NCI-H1694 treated with DMSO at 0.1 percent for 48 hours (cell line): Measurements from ENCODE around the gene AMTN.
"Not testable (repeated sequence)": the region's sequence is repeated elsewhere in the genome, so short reads cannot be mapped to it uniquely, and the experiment has no call there.

Experiments used
- DNase-seq: peaks from one replicate; lab custom pipeline; 2025; lab: John Stamatoyannopoulos, UW

Gene AMTN, protein sequence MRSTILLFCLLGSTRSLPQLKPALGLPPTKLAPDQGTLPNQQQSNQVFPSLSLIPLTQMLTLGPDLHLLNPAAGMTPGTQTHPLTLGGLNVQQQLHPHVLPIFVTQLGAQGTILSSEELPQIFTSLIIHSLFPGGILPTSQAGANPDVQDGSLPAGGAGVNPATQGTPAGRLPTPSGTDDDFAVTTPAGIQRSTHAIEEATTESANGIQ

DNA sequence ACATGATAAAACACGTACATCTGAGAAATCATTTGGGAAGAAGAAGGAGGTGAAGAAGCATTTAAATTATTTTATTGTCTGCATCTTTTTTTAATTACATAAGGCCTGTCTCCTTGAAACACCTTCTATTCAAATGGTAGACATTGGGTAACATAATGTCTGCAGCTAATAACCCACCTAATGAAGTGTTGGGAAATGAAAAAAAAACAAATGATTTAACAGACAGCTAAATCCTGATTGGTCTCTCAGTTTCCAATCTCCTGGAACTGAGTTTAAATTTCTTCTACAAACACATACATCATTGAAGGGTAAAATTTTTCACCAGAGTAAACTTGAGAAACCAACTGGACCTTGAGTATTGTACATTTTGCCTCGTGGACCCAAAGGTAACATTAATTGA lies at the start of gene AMTN:
AMTN (plus strand) TSS at position 301 of the 400 bp plus-strand sequence. CDS start 209 bp downstream, outside the sequence.
- DNase-seq: no peak

DNA sequence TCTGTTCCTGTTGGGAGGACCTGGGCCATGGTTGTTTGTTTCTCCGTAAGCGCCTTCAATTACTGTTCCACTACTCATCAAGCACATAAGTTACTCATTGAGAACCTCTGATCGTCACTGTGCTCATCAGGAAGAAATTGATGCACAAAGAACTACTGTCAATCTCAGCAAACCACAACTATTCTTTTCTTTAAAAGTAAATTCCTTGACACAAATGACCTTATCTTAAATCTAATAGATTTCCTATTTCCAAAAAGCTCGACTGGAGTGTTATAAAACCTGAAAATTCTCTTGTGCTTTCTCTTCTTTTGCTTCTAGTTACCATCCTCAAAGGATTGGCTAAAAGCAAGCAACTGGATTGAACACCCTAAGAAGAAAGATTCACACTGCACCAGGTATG lies 46.5 kb upstream of the AMTN start, which contains the start of gene MUC7:
MUC7 (plus strand) TSS at position 301 of the 400 bp plus-strand sequence. CDS start 1,825 bp downstream, outside the sequence.
- DNase-seq: no peak

DNA sequence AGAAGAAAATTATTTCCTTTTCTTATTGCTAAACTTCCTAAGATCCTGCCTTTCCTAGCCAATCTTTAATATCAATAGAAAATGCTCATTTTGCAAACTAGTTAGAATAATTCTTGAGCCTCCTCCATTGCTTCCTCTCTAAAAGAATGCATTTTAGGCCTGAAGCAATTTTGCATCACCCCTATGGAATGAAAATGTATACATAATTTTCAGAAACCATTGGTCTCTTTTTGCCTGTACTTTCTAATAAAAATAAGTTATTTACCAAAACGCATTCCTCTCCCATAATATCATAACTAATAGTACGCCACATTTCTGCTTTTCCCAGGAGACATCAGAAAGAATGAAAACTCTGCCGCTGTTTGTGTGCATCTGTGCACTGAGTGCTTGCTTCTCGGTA lies 44.7 kb upstream of the AMTN start:
- DNase-seq: no peak

DNA sequence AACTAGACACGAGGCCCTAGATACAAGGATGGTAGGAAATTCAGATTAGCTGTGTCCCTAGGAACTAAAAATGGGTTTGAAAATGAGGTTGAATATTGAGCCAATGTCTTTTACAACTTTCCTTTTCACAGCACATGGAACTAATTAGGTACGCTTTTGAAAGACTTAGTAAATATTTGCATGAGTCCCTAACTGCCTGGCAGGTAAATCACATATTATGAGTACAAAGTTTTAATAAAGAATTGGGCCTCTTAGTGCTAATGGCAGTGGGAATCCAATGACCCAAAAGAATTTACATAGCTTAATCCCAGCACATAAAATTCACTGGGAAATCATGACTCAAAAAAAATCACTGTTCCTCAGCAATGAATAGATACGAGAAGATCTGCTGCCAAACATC lies 29.6 kb upstream of the AMTN start:
- no peak for DNase-seq

DNA sequence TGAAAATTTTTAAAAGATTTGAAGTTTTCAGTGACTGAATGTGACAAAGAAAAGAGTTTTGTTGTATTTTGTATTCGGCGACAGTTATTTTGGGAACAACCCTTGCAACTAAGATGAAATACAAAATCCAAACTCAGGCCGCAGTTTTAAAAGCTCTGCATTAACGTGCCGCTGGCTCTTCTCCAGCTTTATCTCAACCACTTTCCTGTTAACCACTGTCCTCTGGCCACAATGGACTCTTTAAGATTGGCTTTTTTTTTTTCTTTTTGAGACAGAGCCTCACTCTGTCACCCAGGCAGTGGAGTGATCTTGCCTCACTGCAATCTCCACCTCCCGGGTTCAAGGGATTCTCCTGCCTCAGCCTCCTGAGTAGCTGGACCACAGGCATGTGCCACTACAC lies 22.1 kb upstream of the AMTN start:
- no peak for DNase-seq

DNA sequence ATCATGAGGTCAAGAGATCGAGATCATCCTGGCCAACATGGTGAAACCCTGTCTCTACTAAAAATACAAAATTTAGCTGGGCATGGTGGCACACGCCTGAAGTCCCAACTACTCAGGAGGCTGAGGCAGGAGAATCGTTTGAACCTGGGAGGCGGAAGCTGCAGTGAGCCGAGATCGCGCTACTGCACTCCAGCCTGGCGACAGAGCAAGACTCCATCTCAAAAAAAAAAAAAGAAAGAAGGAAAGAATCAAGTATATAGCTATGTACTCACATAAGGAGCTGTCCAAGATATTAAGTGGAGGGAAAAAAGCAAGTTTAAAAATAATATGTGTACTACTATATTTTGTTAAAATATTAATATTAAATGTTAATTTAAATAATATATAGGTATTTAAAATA lies 16.5 kb upstream of the AMTN start:
- DNase-seq: not testable (repeated sequence)

DNA sequence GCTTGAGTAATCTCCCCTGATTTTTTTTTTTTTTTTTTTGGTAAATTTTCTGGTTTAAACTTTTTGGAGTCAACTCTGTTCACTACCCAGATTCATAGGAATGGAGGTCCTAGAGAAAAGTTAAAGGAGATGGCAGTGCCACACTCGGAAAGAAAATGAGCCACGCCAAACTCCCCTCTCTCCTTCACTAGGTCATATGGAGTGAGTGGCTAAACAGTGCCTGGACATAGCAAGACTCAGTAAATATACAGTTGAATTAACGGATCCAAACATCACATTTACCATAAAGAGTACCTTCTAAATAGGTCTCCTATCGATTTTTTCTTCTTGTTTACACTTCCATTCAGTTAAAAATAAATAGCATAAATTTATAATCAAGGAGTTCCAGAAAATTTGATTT lies 13.6 kb upstream of the AMTN start:
- DNase-seq: no peak

DNA sequence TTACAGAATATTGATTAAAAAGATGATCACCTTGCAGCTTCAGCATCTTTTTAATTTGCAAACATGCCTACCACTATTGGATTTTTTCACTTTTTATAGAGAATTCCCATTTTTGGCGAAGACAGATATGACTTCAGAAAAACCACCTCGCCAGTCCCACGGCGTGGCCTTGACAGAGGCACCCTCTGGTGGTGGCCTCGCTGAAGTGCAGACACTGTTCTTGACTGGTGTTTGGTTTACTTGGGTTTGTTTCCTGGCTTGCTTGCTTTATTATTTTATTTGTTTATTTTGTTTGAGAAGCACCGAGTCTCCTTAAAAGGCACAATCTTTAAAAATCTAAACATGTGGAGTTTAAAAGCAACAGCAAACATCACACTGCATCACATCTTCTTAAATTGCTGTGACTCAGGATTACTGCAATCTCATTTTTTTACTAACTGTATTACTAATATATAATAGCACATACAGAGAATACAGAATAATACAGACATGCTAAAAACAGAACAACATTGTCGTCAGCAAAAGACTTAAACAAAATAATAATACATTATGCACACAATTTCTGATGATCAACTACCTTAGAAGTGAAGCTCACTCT lies 13.1 kb upstream of the AMTN start:
- DNase-seq: peak; percentile 6

DNA sequence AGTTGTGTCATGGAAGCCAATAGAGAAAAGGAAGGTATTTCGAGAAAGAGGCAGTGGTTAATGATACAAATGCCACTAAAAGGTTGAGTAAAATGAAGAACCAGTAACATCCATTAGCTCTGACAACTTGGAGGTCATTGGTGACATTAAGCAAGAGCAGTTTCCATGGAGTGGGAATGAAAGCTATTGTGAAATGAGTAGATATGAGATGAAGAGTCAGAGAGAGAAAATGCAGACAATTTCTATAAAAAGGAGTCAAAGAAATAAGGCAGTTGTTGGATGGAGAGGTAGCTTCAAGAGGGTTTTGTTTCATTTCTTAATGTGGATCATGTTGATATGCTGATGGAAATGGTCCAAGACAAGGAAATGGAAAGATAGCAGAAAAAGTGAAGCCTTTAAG lies 9.6 kb upstream of the AMTN start:
- DNase-seq: no peak

DNA sequence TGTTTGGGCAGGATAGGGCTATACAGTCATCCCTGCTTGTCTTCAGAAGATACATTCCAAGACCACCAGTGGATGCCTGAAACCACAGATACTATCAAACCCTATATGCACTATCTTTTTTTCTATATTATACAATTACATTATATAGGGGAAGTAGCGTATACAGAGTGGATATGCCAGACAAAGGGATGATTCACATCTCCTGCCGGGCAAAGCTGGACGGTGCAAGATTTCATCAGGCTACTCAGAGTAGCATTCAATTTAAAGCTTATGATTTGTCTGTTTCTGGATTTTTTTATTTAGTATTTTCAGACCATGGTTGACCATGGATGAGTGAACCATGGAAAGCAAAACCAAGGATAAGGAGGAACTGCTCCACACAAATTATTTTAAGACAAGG lies 7.0 kb upstream of the AMTN start:
- no peak for DNase-seq

DNA sequence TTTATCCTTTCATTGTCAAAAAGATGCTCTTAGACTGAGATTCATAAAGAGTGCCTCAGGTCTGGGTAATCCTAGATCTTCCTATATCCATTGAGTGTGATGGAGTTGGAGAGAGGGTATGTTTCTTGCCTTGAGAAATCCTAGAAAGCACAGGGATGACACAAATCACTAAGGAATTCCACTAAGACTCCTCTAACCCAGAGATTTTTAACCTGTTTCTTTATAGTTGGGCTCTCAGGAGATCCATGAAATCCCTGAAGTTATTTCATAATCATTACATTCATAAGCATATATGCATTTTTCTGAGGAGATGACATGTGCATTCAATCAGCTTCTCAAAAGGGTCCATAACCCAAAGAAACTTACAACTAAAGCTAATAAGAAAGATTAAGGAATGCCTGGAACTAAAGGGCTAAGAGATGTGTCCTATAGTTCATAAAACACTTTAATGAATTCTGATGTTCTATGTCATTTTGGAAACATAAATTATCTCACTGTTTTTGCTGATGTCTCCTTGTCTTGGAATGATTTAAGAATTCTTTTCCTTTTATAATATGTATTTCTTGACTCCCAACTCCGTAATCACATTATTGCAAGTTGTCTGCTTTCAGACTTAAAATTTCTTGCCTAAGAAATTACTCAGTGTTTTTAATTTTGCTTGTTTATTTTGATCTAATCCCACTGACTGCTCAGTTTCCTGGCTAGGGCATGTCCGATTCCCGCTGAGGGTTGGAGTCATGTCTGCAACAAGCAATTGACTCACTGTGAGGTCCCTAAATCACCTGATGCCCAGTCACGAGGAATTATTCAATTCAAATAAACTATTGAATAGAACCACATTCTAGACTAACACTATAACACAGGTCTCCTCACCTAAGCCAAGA lies 2.8 kb upstream of the AMTN start:
- DNase-seq: no peak

DNA sequence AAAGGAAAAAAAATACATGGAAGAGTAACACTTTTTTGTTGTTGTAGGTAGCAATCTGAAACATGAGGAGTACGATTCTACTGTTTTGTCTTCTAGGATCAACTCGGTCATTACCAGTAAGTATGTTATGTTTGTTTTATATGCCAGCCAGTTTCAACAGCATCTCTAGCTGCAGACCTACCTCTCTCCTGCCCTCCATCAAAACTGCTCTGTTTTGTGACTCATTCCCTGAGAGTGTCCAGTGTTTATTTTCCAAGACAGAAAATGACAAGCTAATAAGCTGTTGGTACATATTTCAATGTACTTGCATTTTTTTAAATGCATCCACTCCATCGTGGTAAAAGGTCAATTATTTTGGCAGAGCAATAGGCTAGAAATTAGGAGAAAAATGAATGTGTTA lies 347 bp downstream of the AMTN start:
- no peak for DNase-seq

DNA sequence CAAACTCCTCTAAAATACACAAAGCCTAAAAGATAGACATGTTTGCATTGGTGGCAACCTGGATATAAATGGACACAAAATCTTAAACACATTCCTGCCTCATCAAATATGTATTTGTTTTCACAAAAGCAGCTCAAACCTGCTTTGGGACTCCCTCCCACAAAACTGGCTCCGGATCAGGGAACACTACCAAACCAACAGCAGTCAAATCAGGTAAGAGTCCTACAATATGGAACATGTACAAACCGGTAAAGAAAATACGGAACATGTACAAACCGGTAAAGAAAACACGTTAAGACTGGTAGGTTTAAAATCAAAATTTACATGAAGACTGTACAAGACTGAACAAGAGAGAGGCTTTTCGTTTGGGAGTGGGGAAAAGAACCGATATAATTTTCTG lies 4.3 kb downstream of the AMTN start:
- DNase-seq: no peak

DNA sequence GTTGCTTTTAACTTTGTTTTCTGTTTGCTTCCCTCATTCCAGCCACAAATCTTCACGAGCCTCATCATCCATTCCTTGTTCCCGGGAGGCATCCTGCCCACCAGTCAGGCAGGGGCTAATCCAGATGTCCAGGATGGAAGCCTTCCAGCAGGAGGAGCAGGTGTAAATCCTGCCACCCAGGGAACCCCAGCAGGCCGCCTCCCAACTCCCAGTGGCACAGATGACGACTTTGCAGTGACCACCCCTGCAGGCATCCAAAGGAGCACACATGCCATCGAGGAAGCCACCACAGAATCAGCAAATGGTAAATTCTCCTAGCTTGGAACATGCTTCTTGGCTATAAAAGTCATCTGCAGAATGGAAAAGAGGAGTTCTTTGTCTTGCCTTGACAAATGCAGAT lies 12.6 kb downstream of the AMTN start:
- no peak for DNase-seq

DNA sequence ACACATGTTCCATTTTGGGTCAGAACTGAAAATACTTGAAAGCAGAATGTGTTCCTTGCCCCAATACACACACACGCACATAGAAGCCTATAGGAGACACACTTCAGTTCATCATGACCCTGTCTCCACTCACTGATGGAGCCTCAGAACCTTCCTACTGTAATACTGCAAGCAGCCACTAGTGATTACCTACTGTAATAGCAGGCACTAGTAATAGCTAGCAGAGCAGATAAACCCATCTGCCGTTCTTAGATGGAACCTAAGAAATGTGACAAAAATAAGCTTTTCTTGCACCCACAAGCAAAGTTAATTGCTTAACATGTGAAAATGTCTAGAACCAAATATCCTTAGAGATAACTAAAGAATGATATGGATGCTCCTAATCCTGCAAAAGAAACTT lies 13.6 kb downstream of the AMTN start:
- no peak for DNase-seq

DNA sequence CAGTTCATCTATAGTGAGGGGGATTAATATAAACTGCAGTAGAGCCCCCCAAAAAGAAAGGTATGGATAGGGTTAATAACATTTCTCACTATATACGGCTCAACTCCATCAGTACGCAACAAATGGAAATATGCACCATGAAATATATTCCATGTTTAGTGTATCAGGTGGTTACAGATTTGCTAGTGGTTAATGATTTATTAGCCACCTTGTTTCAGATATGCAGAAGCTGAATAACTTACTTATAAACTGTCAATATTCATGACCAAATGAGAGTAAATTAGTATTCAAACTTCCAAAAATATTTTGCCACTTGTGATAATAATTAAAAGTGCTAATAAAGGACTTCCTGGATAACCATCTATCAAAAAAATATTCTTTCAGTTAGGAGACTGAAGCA lies 14.8 kb downstream of the AMTN start:
- no peak for DNase-seq

DNA sequence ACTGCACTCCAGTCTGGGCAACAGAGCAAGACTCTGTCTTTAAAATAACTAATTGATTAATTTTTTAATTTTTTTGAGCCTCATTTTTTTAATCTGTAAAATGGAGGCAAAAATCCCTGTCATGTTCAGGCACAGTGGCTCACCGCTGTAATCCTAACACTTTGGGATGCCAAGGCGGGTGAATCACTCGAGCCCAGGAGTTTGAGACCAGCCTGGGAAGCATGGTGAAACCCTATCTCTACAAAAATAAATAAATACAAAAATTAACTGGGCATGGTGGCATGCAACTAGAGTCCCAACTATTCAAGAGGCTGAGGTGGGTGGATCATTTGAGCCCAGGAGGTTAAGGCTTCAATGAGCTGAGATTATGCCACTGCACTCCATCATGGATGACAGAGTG lies 15.4 kb downstream of the AMTN start:
- DNase-seq: no peak

DNA sequence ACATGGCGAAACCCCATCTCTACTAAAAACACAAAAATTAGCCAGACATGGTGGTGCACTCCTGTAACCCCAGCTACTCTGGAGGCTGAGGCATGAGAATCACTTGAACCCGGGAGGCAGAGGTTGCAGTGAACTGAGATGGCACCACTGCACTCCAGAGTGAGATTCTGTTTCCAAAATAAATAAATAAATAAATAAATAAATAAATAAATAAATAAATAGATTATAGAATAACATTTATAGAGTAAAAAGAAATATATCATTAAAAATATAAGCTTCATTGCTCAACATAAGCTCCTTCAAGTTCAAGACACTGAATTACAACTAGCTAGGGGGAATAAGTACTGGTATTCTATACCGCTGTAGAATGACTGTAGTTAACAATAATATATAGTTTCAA lies 16.5 kb downstream of the AMTN start:
- DNase-seq: not testable (repeated sequence)

DNA sequence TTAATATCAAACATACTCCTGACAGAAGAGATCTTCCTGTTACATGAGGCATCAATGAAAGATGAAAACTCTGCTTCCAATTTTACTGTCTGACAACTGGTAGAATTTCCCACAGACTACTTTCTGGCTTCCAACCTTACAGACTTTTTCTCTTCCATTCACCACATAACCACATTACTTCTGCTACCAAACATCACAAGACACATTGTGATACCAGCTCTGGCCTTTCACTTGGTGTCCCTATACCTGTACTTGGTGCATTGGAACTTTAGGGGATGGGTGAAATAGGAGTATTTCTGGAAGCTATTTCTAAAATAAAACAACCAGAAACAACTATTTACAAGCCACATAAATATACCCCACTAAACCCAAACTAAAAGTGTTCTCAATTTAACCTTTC lies 20.5 kb downstream of the AMTN start:
- no peak for DNase-seq

DNA sequence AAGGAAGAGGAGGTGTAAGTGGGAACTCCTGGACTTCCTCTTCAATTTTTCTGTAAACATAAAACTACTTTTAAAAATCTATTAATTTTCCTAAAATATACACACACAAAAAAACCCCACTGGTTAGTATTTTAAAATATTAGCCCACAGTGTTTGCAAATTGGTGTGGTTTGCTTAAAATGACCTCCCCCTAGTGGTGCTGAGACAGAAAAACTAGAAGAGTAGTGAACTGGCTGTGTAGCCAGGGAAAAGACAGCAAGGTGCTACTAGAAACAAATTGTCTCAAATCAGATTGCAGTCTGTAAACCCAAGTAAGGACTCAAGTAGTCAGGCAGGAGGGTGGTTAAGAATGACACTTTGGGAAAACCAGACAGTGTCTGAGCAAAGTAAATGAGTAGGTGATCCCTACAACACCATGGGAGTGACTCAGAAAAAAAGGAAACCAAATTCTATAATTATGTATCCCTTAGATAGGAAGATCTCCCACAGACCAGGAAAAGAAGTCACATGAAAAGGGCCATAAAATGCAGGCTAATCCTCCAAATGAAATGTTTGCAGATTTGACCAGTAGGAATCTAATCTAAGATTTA lies 26.0 kb downstream of the AMTN start:
- no peak for DNase-seq

DNA sequence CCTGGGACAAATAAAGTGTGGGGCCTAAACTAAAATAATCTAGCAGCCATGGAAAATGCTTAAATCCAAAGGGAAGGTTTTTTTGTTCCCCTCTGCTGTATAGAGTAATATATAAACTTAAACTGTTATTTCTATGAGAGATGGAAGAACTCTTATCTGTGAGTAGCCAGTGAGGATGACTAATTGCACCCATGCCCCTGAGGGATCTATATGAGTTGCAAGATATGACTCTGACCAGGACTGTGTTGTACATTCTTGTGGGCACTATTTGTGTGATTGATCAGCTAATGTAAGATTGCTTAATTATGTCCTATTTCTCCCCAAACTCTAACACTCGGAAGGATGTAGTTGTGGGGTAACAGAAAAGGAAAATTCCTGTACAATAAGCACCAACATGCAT lies 38.5 kb downstream of the AMTN start:
- DNase-seq: no peak

DNA sequence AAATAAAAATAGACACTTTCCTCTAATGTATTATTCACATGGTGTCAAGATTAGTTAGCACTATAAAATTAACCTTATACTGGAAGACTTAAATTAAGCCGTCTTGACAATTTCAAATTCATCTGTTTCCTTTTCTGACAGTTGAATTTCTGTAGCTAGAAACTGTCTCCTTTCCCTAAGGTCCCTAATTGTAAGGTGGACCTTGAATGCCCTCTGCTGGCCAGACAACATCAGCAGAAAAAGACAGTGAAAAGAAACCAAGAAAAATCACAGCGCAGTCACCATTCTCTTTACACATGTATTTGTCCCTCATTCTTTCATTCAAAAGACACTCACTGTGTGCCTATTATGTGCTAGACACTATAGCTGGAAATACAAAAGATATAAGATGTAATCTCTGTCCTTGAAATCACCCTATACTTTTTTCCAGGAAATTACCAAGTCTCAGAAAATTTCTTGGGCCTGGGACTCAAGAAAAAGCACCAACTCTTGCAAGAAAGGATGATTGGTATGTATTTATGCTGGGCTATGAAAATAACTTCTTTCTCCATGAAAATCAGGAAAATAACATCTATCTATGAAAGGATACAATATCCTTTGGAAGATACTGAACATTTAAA lies 41.0 kb downstream of the AMTN start:
- peak; percentile 3 for DNase-seq
